Measurements from ENCODE around the gene PHACTR1. TPM values are rescaled to one million over a fixed set of nuclear protein-coding genes. Genes with fewer than 3 reads are reported as not detected.

PHACTR1 gene
- total RNA-seq, 1 experiment from 2014 or later: 2.6 TPM

DNA sequence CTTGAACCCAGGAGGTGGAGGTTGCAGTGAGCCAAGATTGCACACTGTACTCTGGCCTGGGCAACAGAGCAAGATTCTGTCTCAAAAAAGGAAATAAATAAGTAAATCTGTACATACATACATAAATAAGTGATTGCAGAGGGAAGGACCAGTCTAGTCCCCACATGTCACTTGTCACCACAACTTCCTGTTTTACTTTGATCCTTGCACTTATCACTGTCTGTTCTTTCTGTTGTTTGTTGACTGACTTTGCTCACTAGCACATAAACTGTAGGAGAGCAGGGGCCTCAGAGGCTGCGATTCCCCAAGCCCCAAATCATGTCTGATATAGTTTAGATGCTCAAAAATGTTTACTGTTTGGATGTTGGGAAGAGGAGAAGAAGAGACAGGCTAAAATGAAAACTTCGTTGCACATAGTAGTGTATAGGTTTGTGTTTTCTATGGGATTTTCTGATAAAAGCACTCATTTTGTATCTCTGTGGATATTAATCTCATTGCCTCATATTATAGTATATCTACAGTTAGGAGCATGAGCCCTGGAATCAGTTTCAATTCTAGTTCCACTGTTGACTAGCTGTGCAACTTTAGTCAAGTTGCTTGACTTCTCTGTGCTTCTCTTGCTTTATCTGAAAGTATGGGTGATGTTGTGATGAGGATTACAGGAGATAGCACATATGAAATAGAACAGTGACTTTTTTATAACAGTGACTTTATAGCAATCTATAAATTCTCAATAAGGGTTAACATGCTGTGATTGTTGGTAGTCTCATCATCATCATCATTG, 446.8 kb downstream of the PHACTR1 start:
- H3K36me3 ChIP-seq (ENCODE audit: insufficient read depth, low read length, poor library complexity, severe bottlenecking): no peaks in the 10 kb centered on the region
- no peak for TF ChIP-seq EZH2 (IDR thresholded peaks at IDR 0.05; ENCODE audit: borderline replicate concordance, low read depth, low read length, poor library complexity, severe bottlenecking)
- TF ChIP-seq, protein P1, sequence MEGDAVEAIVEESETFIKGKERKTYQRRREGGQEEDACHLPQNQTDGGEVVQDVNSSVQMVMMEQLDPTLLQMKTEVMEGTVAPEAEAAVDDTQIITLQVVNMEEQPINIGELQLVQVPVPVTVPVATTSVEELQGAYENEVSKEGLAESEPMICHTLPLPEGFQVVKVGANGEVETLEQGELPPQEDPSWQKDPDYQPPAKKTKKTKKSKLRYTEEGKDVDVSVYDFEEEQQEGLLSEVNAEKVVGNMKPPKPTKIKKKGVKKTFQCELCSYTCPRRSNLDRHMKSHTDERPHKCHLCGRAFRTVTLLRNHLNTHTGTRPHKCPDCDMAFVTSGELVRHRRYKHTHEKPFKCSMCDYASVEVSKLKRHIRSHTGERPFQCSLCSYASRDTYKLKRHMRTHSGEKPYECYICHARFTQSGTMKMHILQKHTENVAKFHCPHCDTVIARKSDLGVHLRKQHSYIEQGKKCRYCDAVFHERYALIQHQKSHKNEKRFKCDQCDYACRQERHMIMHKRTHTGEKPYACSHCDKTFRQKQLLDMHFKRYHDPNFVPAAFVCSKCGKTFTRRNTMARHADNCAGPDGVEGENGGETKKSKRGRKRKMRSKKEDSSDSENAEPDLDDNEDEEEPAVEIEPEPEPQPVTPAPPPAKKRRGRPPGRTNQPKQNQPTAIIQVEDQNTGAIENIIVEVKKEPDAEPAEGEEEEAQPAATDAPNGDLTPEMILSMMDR (conservative IDR thresholded peaks at IDR 0.05; ENCODE audit: low read depth, low read length): no peak
- H3K4me3 ChIP-seq (ENCODE audit: low read depth, low read length, poor library complexity, severe bottlenecking): no peak overlapping the region
- H3K27me3 ChIP-seq (replicated peaks; ENCODE audit: insufficient read depth, low read depth, low read length, poor library complexity): no peaks in the 10 kb centered on the region
- H3K27ac ChIP-seq (ENCODE audit: low read depth, low read length, poor library complexity, severe bottlenecking): no peak overlapping the region
- BruUV-seq (replicated peaks): no TSS peak
- H3K9me3 ChIP-seq (ENCODE audit: low read depth, low read length, poor library complexity, severe bottlenecking): no peaks in the 10 kb centered on the region
- ChIA-PET CTCF (no interaction called here), POLR2A (ENCODE audit: low non-redundant PET) (no interaction called here)
- H3K4me1 ChIP-seq (ENCODE audit: insufficient read depth, low read length, poor library complexity, severe bottlenecking): no peaks in the 10 kb centered on the region
- DNase-seq (ENCODE audit: low spot score): no peak
- intact Hi-C loops (cut with micrococcal nuclease; ENCODE audit: unreplicated experiment): no loop called here

DNA sequence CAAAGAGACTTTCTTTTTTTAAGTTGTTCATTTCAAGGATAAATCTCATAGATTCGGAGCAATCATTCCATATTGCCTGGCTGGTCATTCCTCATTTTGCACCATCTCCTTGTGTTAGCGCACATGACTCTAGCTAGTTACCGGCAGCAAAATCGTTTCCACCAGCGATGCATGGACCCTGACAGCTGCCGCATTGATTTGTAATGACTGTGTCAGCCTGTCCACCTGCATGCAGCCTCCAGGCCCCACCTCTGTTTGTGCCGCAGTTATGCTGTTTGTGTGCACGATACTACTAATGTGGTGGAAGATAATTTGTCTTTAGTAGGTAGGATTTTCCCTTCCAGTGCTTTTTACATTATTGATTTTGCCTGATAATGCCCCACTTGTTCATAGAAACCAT, 447.7 kb downstream of the PHACTR1 start:
- no peak for DNase-seq (ENCODE audit: low spot score)
- ChIA-PET POLR2A (ENCODE audit: low non-redundant PET) (no interaction called here), CTCF (no interaction called here)
- H3K9me3 ChIP-seq (ENCODE audit: low read depth, low read length, poor library complexity, severe bottlenecking): no peaks in the 10 kb centered on the region
- intact Hi-C loops (cut with micrococcal nuclease; ENCODE audit: unreplicated experiment): no loop called here
- no peaks in the 10 kb centered on the region for H3K4me1 ChIP-seq (ENCODE audit: insufficient read depth, low read length, poor library complexity, severe bottlenecking)
- no peak overlapping the region for H3K4me3 ChIP-seq (ENCODE audit: low read depth, low read length, poor library complexity, severe bottlenecking)
- no peaks in the 10 kb centered on the region for H3K36me3 ChIP-seq (ENCODE audit: insufficient read depth, low read length, poor library complexity, severe bottlenecking)
- no peaks in the 10 kb centered on the region for H3K27me3 ChIP-seq (replicated peaks; ENCODE audit: insufficient read depth, low read depth, low read length, poor library complexity)
- H3K27ac ChIP-seq (ENCODE audit: low read depth, low read length, poor library complexity, severe bottlenecking): no peak overlapping the region
- TF ChIP-seq, protein P1 (conservative IDR thresholded peaks at IDR 0.05; ENCODE audit: low read depth, low read length): no peak
- no peak for TF ChIP-seq EZH2 (IDR thresholded peaks at IDR 0.05; ENCODE audit: borderline replicate concordance, low read depth, low read length, poor library complexity, severe bottlenecking)
- no TSS peak for BruUV-seq (replicated peaks)

GRCh38 chr6:13165502-13166172, 449.1 kb downstream of the PHACTR1 start:
- POLR2A ChIA-PET (ENCODE audit: low non-redundant PET): no interaction called here
- CTCF ChIA-PET: no interaction called here
- no peaks in the 10 kb centered on the region for H3K4me1 ChIP-seq (ENCODE audit: insufficient read depth, low read length, poor library complexity, severe bottlenecking)
- TF ChIP-seq EZH2 (IDR thresholded peaks at IDR 0.05; ENCODE audit: borderline replicate concordance, low read depth, low read length, poor library complexity, severe bottlenecking): no peak
- TF ChIP-seq, protein P1 (conservative IDR thresholded peaks at IDR 0.05; ENCODE audit: low read depth, low read length): no peak
- no peaks in the 10 kb centered on the region for H3K9me3 ChIP-seq (ENCODE audit: low read depth, low read length, poor library complexity, severe bottlenecking)
- no peaks in the 10 kb centered on the region for H3K36me3 ChIP-seq (ENCODE audit: insufficient read depth, low read length, poor library complexity, severe bottlenecking)
- no peak overlapping the region for H3K27ac ChIP-seq (ENCODE audit: low read depth, low read length, poor library complexity, severe bottlenecking)
- intact Hi-C loops (cut with micrococcal nuclease; ENCODE audit: unreplicated experiment): no loop called here
- no TSS peak for BruUV-seq (replicated peaks)
- DNase-seq (ENCODE audit: low spot score): no peak
- H3K27me3 ChIP-seq (replicated peaks; ENCODE audit: insufficient read depth, low read depth, low read length, poor library complexity): no peaks in the 10 kb centered on the region
- no peak overlapping the region for H3K4me3 ChIP-seq (ENCODE audit: low read depth, low read length, poor library complexity, severe bottlenecking)
